Breast epithelium (tissue), 3 donors: ENCODE measurements around the gene WWTR1.

Source experiments
- CTCF ChIP-seq, 3 donors: fragments of 450-650 bp; IDR thresholded peaks; one replicate each; pipeline ENCODE4 v1.5.1; 2016 to 2017; ENCODE audit warnings: antibody characterized with exemption in 3 of 3, mild to moderate bottlenecking in 3 of 3, moderate library complexity in 3 of 3
- POLR2A ChIP-seq: fragments of 450-650 bp; IDR thresholded peaks from one replicate; pipeline ENCODE4 v1.6.1; 2016; ENCODE audit warnings: antibody characterized with exemption, mild to moderate bottlenecking, moderate library complexity

GRCh38 chr3:149501524-149501923, 156.3 kb downstream of the WWTR1 start:
- TF ChIP-seq CTCF (IDR thresholded peaks at IDR 0.05) (no peak), POLR2A (no peak)
